Measurements from ENCODE around the gene ZNF746.
"Not testable (repeated sequence)": the region's sequence is repeated elsewhere in the genome, so short reads cannot be mapped to it uniquely, and the experiment has no call there.

ZNF746 gene

DNA sequence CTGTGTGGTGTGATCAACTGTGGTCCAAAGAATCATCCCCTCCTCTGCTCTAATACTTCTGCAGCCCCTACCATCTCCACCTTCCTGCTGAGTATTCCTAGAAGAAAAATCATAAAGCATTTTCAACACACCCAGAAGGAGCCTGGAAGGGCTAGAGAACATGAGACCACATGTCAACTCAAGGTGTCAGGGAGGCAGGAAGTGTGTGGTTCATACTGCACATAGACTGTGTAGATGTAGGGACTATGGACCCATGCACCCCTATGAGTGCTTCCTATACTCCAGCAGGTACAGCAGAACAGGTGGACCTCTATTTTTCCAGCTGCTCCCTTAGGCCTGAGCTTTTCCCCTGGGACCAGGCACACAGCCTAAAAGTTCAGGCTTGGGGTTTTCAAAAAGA, 2.6 kb upstream of the ZNF746 start:
- no peak overlapping the region for H3K4me3 ChIP-seq (ENCODE audit: low read length)
- TF ChIP-seq, protein P1, sequence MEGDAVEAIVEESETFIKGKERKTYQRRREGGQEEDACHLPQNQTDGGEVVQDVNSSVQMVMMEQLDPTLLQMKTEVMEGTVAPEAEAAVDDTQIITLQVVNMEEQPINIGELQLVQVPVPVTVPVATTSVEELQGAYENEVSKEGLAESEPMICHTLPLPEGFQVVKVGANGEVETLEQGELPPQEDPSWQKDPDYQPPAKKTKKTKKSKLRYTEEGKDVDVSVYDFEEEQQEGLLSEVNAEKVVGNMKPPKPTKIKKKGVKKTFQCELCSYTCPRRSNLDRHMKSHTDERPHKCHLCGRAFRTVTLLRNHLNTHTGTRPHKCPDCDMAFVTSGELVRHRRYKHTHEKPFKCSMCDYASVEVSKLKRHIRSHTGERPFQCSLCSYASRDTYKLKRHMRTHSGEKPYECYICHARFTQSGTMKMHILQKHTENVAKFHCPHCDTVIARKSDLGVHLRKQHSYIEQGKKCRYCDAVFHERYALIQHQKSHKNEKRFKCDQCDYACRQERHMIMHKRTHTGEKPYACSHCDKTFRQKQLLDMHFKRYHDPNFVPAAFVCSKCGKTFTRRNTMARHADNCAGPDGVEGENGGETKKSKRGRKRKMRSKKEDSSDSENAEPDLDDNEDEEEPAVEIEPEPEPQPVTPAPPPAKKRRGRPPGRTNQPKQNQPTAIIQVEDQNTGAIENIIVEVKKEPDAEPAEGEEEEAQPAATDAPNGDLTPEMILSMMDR (conservative IDR thresholded peaks at IDR 0.05; ENCODE audit: low read depth, low read length): no peak
- DNase-seq (ENCODE audit: low read depth): no peak

DNA sequence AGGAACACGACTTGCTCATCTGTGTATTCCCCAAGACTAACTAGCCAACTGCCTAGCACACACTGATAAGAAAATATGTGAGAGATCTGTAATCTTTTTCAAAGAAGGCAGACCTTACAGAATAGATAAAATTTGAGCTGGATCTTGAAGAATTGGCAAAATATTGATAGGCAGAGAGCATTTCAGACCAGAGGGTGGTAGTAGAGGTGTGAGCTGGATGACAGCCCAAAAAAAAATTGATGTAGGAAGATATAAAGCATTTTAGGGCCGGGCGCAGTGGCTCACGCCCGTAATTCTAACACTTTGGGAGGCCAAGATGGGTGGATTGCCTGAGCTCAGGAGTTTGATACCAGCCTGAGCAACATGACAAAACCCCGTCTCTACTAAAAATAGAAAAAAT, 1.2 kb upstream of the ZNF746 start:
- no peak for DNase-seq (ENCODE audit: low read depth)
- no peak overlapping the region for H3K4me3 ChIP-seq (ENCODE audit: low read length)
- TF ChIP-seq, protein P1 (conservative IDR thresholded peaks at IDR 0.05; ENCODE audit: low read depth, low read length): no peak

DNA sequence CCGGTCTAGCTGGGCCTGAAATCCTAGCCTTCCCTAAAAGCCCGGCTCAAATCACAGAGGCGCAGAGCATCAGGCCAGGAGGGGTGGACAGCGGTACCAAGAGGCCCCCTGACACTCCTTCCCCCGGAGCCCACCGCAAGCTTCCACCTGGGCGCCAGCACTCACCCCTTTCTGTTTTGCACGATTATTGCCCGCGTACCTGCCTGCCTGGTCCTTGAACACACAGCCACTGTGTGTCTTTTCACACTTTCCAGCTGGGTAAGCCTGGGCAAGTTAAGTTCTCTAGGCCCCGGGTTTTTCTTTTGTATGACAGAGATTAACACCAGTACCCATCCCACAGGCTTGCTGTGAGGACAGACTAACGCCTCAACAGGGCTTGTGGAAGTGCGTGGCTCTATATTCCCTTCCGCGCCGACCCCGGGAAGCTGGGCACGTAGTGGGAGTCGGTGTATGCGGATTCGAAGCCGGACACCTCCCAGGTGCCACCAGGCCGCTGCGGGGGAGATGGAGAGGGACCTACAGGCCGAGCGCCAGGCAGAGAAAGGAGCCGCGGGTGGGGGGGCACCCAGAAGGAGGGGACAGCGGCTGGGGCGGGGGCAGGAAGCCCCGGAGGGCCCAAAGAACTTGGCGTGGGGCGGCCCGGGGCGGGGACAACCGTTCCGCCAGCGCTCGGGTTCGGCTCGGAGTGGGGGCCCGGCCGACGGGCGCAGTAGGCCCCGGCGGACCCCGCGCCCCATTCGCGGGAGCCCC, 792 bp downstream of the ZNF746 start:
- H3K4me3 ChIP-seq (ENCODE audit: low read length): peak overlapping the region; percentile 73
- no peak for DNase-seq (ENCODE audit: low read depth)
- TF ChIP-seq, protein P1 (conservative IDR thresholded peaks at IDR 0.05; ENCODE audit: low read depth, low read length): no peak

DNA sequence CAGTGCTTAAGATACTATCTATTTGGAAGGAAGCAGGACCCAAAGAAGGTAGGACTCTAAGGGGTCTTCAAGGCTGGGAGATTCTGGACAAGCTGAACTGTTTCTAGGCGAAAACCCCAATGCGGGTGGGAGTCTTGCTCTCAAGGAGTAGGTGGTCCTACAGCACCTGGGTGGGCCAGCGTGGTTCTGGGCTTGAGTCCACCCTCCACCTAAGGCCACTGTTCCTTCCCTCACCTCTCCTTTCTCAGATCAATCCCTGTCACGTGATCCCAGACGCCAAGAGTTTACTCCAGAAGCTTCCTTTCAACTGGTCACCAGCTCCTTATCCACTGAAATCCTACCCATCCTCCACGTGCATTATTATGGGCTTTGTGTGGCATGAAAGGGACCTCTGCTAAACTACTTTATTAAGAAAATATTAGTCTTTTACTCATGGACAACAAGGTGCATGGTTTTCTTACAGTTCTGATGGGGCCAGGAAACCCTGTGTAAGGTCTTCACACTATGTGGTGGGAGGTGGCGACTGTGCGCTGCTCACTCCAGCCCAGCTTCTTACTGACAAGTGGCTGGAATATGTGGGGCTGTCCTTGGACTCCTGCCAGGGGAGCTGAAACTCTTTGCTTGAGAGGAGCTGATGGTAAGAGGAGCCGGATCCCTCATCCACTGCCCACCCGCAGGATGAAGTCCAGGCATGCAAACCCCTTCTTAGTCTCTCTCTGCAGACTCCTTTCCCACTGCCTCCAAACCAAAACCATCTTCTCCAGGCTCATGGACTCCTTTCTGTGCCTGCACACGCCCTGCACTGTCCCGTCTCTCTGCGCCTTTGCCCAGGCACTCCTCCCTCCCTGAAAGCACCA, 1.6 kb downstream of the ZNF746 start:
- H3K4me3 ChIP-seq (ENCODE audit: low read length): peak overlapping the region; percentile 73
- TF ChIP-seq, protein P1 (conservative IDR thresholded peaks at IDR 0.05; ENCODE audit: low read depth, low read length): no peak
- DNase-seq (ENCODE audit: low read depth): peak; percentile 47

DNA sequence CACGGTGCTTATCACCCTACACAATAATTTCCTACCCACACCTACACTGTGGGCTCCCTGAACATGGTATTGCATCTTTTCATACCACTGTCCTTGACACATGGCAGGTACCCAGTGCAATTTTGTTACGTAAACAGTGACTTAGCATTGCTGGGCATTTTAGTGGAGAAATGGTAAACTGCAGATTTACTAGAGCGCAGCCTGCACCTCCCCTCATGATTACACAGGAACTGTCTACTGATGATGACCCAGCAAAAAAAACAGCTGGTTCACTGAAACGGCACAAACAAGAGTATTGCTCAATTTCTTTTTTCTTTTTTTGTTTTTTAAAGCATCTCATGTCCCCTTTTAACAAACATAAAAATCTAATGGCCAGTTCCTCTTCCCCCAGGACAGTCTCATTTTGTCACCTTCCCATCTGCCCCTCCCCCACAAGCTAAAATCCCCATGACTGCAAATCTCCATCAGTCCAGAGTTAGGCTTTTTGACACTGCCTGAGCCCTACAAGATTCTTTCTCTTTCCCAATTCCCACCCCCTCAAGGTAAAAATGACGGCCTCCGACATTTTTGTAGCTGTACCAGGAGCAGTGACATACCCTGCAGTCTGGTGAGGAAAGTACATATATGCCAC, 2.8 kb downstream of the ZNF746 start:
- H3K4me3 ChIP-seq (ENCODE audit: low read length): no peak overlapping the region
- TF ChIP-seq, protein P1 (conservative IDR thresholded peaks at IDR 0.05; ENCODE audit: low read depth, low read length): no peak
- no peak for DNase-seq (ENCODE audit: low read depth)

DNA sequence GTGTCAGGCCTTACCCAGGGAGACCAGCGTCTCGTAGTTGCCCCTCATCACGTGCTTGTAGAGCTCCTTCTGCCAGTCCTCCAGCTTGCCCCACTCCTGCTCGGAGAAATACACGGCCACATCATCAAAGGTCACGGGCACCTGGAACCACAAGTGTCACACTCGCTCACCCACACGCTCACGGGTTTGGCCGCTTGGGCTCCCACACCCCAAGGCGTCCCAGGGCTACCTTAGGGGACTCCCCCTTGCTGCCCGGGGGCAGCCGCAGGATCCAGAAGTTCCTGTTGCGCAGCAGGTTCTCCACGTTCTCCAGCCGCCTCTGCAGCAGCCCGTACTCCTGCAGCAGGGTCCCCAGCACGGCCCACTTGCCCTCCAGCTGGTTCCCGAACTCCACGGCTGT, 3.6 kb downstream of the ZNF746 start:
- not testable (repeated sequence) for DNase-seq (ENCODE audit: low read depth)

DNA sequence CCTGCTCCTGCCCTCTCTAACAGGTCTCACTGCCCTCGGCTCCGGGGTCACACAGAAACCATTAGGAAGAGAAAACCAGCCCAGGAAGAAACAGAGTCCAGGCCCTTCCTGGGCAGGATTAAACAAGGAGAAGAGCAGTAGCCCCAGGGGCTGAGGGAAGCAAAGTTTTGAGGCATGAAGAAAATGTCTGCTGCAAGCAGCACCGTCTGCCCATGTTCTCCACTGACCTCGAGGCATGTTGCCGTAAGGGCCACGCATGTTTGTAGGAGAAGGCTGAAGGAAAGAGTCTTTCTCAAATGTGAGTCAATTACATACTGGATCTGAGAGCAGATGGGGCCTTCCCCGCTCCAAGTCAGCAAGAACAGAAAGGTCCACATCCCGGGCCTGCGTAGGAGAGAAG, 4.2 kb downstream of the ZNF746 start:
- no peak for DNase-seq (ENCODE audit: low read depth)
- no peak overlapping the region for H3K4me3 ChIP-seq (ENCODE audit: low read length)
- TF ChIP-seq, protein P1 (conservative IDR thresholded peaks at IDR 0.05; ENCODE audit: low read depth, low read length): no peak

More for the DNA sequence above, 3.6 kb downstream of the ZNF746 start:
- H3K4me3 ChIP-seq (ENCODE audit: low read length): not testable (repeated sequence)
